H9 (cell line): Measurements from ENCODE around the gene CTIF. TPM values are rescaled to one million over a fixed set of nuclear protein-coding genes. Genes with fewer than 3 reads are reported as not detected.

ENCODE experiments used
- DNase-seq: peaks from one replicate; pipeline ENCODE4 v3.0.0-alpha.2; 2017
- H2AFZ ChIP-seq: one replicate; pipeline ENCODE4 v1.6.1; 2013; ENCODE audit warnings: mild to moderate bottlenecking, low read length, control low read depth, moderate library complexity
- H2AK5ac ChIP-seq: 2 replicates; pipeline ENCODE4 v1.6.1; 2013; ENCODE audit warnings: low read length, control low read depth, mixed read lengths; ENCODE audit not compliant: insufficient read length
- H2BK120ac ChIP-seq: one replicate; pipeline ENCODE4 v1.6.1; 2013; ENCODE audit warnings: low read depth, mild to moderate bottlenecking, low read length, control low read depth, inconsistent platforms; ENCODE audit not compliant: poor library complexity, severe bottlenecking
- H2BK12ac ChIP-seq: 2 replicates; pipeline ENCODE4 v1.6.1; 2013; ENCODE audit warnings: low read length, control low read depth, mixed read lengths, low read depth; ENCODE audit not compliant: insufficient read length
- H2BK15ac ChIP-seq: 2 replicates; pipeline ENCODE4 v1.6.1; 2013; ENCODE audit warnings: low read depth, low read length, control low read depth
- H2BK20ac ChIP-seq: one replicate; pipeline ENCODE4 v1.6.1; 2013; ENCODE audit warnings: low read depth, mild to moderate bottlenecking, low read length, control low read depth, inconsistent platforms; ENCODE audit not compliant: poor library complexity, severe bottlenecking
- H2BK5ac ChIP-seq: 2 replicates; pipeline ENCODE4 v1.6.1; 2013; ENCODE audit warnings: low read length, control low read depth, mixed read lengths; ENCODE audit not compliant: insufficient read length
- H3K14ac ChIP-seq: 2 replicates; pipeline ENCODE4 v1.6.1; 2013; ENCODE audit warnings: low read length, control low read depth; ENCODE audit not compliant: insufficient read depth
- H3K18ac ChIP-seq: 2 replicates; pipeline ENCODE4 v1.6.1; 2013; ENCODE audit warnings: low read depth, mild to moderate bottlenecking, mixed read lengths, low read length, control low read depth; ENCODE audit not compliant: insufficient read length
- H3K23ac ChIP-seq: 2 replicates; pipeline ENCODE4 v1.6.1; 2013; ENCODE audit warnings: low read length, control low read depth, mixed read lengths, low read depth; ENCODE audit not compliant: insufficient read length
- H3K23me2 ChIP-seq: 2 replicates; pipeline ENCODE4 v1.6.1; 2013; ENCODE audit warnings: low read depth, mild to moderate bottlenecking, mixed read lengths, low read length, control low read depth; ENCODE audit not compliant: insufficient read length, poor library complexity, severe bottlenecking
- H3K27ac ChIP-seq: 2 replicates; pipeline ENCODE4 v1.5.1; 2013; ENCODE audit warnings: low read length, control low read depth, mixed read lengths, low read depth; ENCODE audit not compliant: insufficient read length
- H3K27me3 ChIP-seq: 2 replicates; pipeline ENCODE4 v1.6.1; 2013; ENCODE audit warnings: low read length, control low read depth, inconsistent platforms; ENCODE audit not compliant: insufficient read depth
- H3K4ac ChIP-seq: 2 replicates; pipeline ENCODE4 v1.6.1; 2013; ENCODE audit warnings: low read depth, mild to moderate bottlenecking, control low read depth, inconsistent platforms, low read length, moderate library complexity
- H3K4me1 ChIP-seq: 2 replicates; pipeline ENCODE4 v1.6.1; 2013; ENCODE audit warnings: low read length, control low read depth, inconsistent platforms; ENCODE audit not compliant: insufficient read depth
- H3K4me2 ChIP-seq: 2 replicates; pipeline ENCODE4 v1.6.1; 2013; ENCODE audit warnings: low read length, control low read depth, mixed read lengths; ENCODE audit not compliant: insufficient read length, insufficient read depth
- H3K56ac ChIP-seq: 2 replicates; pipeline ENCODE4 v1.6.1; 2013; ENCODE audit warnings: low read depth, mild to moderate bottlenecking, mixed read lengths, low read length, control low read depth; ENCODE audit not compliant: insufficient read length
- H3K79me1 ChIP-seq: 2 replicates; pipeline ENCODE4 v1.6.1; 2013; ENCODE audit warnings: low read depth, mild to moderate bottlenecking, moderate library complexity, low read length, control low read depth, inconsistent platforms; ENCODE audit not compliant: insufficient read depth, poor library complexity, severe bottlenecking
- H3K79me2 ChIP-seq: 2 replicates; pipeline ENCODE4 v1.6.1; 2013; ENCODE audit warnings: low read length, control low read depth, inconsistent platforms; ENCODE audit not compliant: insufficient read depth
- H3K9ac ChIP-seq: 2 replicates; pipeline ENCODE4 v1.6.1; 2013; ENCODE audit warnings: low read length, control low read depth, mixed read lengths; ENCODE audit not compliant: insufficient read length; ENCODE audit errors: extremely low read depth
- H3K9me3 ChIP-seq: one replicate; pipeline ENCODE4 v1.6.1; 2013; ENCODE audit warnings: low read depth, low read length, inconsistent platforms; ENCODE audit not compliant: control insufficient read depth
- H3T11ph ChIP-seq: one replicate; pipeline ENCODE4 v1.6.1; 2013; ENCODE audit warnings: mild to moderate bottlenecking, low read length, control low read depth, inconsistent platforms
- H4K20me1 ChIP-seq: one replicate; pipeline ENCODE4 v1.6.1; 2013; ENCODE audit not compliant: control insufficient read depth, insufficient read length, insufficient read depth
- H4K5ac ChIP-seq: 2 replicates; pipeline ENCODE4 v1.6.1; 2013; ENCODE audit warnings: low read depth, mild to moderate bottlenecking, mixed read lengths, low read length, control low read depth; ENCODE audit not compliant: insufficient read length
- H4K8ac ChIP-seq: replicated peaks from 2 replicates; pipeline ENCODE4 v1.6.1; 2013; ENCODE audit warnings: low read length, control low read depth, mixed read lengths, low read depth; ENCODE audit not compliant: insufficient read length
- H4K91ac ChIP-seq: 2 replicates; pipeline ENCODE4 v1.6.1; 2013; ENCODE audit warnings: low read depth, mild to moderate bottlenecking, moderate library complexity, mixed read lengths, low read length, control low read depth; ENCODE audit not compliant: insufficient read length
- H3K27ac Mint-ChIP-seq, 3 experiments: 2 replicates in 2 of 3; 3 replicates in 1 of 3; pipeline ENCODE4 v1.8.0; 2020 to 2021; ENCODE audit warnings: mixed read lengths in 3 of 3, mild to moderate bottlenecking in 1 of 3, moderate library complexity in 1 of 3
- H3K27me3 Mint-ChIP-seq: 2 replicates; pipeline ENCODE4 v1.8.0; 2021; ENCODE audit warnings: low read depth, mild to moderate bottlenecking, moderate library complexity, mixed read lengths
- H3K36me3 Mint-ChIP-seq, 3 experiments: 2 replicates in 2 of 3; 3 replicates in 1 of 3; pipeline ENCODE4 v1.8.0; 2020 to 2021; ENCODE audit warnings: low read depth in 3 of 3, mixed read lengths in 3 of 3; ENCODE audit not compliant: insufficient read depth in 1 of 3
- H3K4me1 Mint-ChIP-seq, 2 experiments: 2 replicates each; pipeline ENCODE4 v1.8.0; 2020; ENCODE audit warnings: mixed read lengths in 2 of 2
- H3K4me3 Mint-ChIP-seq, 2 experiments: 2 replicates in 1 of 2; 3 replicates in 1 of 2; pipeline ENCODE4 v1.8.0; 2020 to 2021; ENCODE audit warnings: mild to moderate bottlenecking in 2 of 2, mixed read lengths in 2 of 2, moderate library complexity in 1 of 2
- H3K9me3 Mint-ChIP-seq, 2 experiments: 2 replicates in 1 of 2; 3 replicates in 1 of 2; pipeline ENCODE4 v1.8.0; 2020; ENCODE audit warnings: mild to moderate bottlenecking in 2 of 2, mixed read lengths in 2 of 2, moderate library complexity in 1 of 2
- CTCF ChIP-seq: fragments of 200-600 bp; sonication (generic); conservative IDR thresholded peaks from 3 replicates; pipeline ENCODE4 v1.8.0; 2021; ENCODE audit warnings: antibody characterized with exemption, mild to moderate bottlenecking
- WGBS: extraction: QIAGEN DNeasy Blood & Tissue Kit; methylation state at CpG from one replicate; pipeline ENCODE4 v1.1.7; 2013; ENCODE audit warnings: missing lambda C conversion rate, low lambda C conversion rate, mixed read lengths; ENCODE audit not compliant: insufficient read length; ENCODE audit errors: extremely low coverage; 5-methylcytosine and 5-hydroxymethylcytosine counted together
- total RNA-seq: library from RNA; stranded (reverse); gene quantifications from 2 replicates; pipeline ENCODE4 v1.2.1, GENCODE V29; 2021

CTIF gene
- total RNA-seq, 1 experiment from 2014 or later: 15.8 TPM

- Histone ChIP-seq H3K9me3 (no peaks in the 10 kb centered on the region), H4K8ac (no peak overlapping the region), H3K23ac (no peak overlapping the region), H3K14ac (no peak overlapping the region), H3K4ac (no peak overlapping the region), H3K4me2 (no peak overlapping the region), H3K4me1 (peaks cover 33% of the 10 kb centered on the region; the same call in 1 of the 2 replicates), H3K79me2 (no peaks in the 10 kb centered on the region), H3K79me1 (peaks cover 4% of the 10 kb centered on the region), H2BK120ac (no peak overlapping the region), H2AK5ac (no peak overlapping the region), H2BK5ac (no peak overlapping the region), H2BK15ac (no peak overlapping the region), H4K5ac (no peak overlapping the region), H3K23me2 (peaks cover 20% of the 10 kb centered on the region), H2AFZ (no peak overlapping the region), H3T11ph (no peak overlapping the region), H2BK20ac (no peak overlapping the region), H3K27me3 (no peaks in the 10 kb centered on the region), H3K27ac (no peak overlapping the region), H4K20me1 (no peaks in the 10 kb centered on the region), H3K9ac (no peak overlapping the region), H4K91ac (no peak overlapping the region), H3K56ac (no peak overlapping the region), H2BK12ac (no peak overlapping the region), H3K18ac (peak overlapping the region; percentile 27)
- Mint-ChIP-seq H3K4me3 (no peak overlapping the region), H3K27ac (peak overlapping the region in 1 of 3 experiments; percentile 17; a peak in 1 of 7 replicates), H3K27me3 (peaks cover 54% of the 10 kb centered on the region), H3K36me3 (peaks cover 0 to 6% (median 3%) of the 10 kb centered on the region in 3 experiments; a peak in 3 of 7 replicates), H3K4me1 (peaks cover 75 to 76% of the 10 kb centered on the region in 2 experiments), H3K9me3 (no peaks in the 10 kb centered on the region)
- DNase-seq: no peak
- WGBS: no CpG with 5 or more reads among the region's 3 CpGs
- TF ChIP-seq CTCF: no peak
Measured at GRCh38 chr18:48544116-48544515, 5.3 kb downstream of the CTIF start.
